NCI-H1694 treated with DMSO at 0.1 percent for 48 hours (cell line): ENCODE results near the gene GPR17.
A peak's percentile ranks its signal among the peaks of the same experiment; 100 is the strongest.

Source experiments
- DNase-seq: peaks from one replicate; lab custom pipeline; 2025; lab: John Stamatoyannopoulos, UW

Gene GPR17

GRCh38 chr2:127641846-127642507, 4.0 kb upstream of the GPR17 start:
- DNase-seq: no peak

GRCh38 chr2:127642706-127643438, 3.1 kb upstream of the GPR17 start:
- DNase-seq: no peak

- DNase-seq: no peak
These were observed 2.4 kb upstream of the GPR17 start for GRCh38 chr2:127643439-127644065.

- DNase-seq: no peak
These were observed 1.6 kb upstream of the GPR17 start for GRCh38 chr2:127644066-127645025.

DNA sequence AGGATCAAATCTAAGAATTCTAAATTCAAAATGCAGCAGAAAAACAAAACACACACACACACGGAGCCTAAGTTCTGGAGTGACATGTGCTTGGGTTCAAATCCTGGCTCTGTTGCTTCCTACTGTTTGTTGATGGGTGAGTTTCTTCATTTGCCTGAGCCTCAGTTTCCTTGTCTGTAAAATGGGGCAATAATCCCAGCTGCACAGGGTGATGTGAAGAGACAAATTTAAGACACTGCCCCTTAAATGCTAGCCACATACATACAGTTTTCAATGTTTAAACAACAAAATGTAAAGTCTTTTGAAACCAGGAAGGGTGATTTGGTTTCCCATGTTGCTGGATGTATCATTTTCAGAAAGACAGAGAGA, 943 bp upstream of the GPR17 start:
- no peak for DNase-seq

DNA sequence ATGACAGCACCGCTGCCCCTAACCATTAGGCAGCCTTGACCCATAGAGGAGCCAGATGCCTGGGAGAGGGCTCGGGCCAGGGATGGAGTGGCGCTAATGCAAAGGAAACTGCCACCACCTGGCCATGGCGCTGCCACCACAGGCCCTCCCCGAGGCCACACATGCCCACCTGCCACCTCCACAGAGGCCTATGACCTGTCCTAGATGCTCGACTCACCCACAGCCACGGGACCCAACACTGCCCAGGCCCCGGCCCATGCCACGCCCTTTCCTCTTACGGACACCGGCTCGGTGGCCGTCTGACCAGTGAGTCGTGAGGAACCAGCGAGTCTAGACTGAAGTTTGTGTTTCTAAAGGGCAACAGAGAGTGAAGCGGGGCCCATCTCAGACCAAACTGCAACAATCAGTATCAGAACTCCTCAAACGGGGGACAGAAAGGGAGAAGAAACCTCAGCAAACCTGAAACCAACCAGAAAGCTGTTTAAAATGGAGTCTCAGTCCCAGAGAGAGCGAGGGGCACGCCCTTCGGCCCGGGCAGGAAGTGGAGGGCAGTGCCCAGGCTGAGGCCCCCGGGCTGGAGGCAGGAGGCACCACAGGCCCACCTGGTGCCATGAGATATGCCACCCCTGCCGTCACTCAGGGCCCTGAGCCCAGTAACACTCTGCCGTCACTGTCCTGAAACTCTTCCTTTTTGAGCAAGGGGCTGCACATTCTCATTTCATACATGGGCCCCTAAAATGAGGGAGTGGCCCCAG, 711 bp downstream of the GPR17 start:
- no peak for DNase-seq

DNA sequence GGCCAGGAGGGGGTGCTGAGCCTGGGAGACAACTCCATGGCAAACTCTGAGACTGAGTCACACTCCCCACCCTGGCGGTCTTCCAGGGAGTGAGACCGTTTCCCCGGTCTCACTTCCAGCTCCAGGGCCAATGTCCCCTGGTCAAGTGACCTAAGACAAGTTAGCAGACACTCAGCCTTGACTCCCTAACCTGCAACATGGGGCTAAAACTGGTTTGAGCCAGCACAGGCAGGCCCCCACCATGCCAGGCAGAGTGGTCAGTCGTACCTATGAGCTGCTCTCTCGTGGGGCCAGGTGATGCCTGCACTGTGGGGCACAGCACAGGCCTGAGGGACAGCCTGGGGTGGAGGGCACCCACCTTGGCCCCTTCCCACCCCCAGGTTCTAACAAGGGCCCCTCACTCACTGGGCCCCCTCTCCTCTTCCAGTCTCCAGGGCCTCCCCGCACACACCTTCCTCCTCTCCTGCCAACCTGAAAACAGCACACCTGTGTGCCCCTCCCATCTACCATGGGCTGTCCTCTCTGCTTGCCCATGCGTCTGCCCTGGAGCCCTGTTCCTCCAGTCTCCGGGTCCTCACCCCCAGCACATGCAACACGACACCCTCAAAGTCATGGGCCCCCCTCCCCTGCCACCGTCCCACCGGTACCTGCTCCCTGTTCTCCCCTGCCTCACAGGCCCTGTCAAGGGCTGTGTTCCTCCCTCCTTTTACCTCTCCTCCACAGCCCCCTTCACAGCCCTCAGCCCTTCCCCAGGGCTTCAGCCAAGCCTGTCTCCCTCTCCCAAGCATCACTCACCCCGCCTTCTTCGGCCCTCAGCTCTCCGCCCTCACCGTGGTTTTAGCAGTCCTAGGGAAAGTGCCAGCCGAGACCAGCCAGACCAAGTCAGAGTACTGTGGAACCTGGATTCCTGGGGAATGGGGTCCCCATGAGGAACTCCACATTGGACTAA, 1.6 kb downstream of the GPR17 start:
- DNase-seq: no peak

DNA sequence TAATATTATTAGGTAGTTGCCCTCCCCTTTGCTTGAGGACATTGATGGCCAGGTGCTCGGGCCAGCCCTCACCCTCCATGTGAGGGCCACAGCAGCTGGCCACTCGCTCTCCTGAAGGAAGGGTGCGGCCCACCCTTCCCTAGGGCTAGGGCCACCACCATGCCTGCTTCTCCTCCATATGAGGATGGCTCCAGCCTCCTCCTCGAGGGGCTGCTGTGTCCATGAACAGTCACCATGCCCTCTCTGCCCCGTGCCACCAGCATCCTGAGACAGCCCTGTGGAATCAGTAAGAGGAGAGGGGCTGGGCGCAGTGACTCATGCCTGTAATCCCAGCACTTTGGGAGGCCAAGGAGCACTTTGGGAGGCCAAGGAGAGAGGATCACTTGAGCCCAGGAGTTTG, 2.4 kb downstream of the GPR17 start:
- no peak for DNase-seq

- peak; percentile 77 for DNase-seq
These were observed 3.2 kb downstream of the GPR17 start for GRCh38 chr2:127649100-127649611.

DNA sequence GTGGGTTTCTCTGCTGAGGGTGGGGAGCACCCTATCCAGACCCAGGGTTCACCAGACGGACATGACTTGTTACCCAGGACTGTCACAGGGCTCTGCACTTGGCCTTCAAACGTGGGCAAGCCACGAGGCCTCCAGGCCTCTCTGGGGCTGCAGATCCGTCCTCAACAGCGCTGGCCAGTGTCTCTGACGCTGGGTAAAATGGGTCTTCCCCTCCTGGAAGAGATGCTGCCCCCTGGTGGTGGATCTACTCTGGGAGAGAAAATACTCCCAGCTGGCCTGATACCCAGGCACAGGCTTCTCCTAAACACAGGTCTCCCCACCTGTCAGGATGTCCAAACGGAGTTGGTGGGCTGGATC, 3.7 kb downstream of the GPR17 start:
- DNase-seq: peak; percentile 72

DNA sequence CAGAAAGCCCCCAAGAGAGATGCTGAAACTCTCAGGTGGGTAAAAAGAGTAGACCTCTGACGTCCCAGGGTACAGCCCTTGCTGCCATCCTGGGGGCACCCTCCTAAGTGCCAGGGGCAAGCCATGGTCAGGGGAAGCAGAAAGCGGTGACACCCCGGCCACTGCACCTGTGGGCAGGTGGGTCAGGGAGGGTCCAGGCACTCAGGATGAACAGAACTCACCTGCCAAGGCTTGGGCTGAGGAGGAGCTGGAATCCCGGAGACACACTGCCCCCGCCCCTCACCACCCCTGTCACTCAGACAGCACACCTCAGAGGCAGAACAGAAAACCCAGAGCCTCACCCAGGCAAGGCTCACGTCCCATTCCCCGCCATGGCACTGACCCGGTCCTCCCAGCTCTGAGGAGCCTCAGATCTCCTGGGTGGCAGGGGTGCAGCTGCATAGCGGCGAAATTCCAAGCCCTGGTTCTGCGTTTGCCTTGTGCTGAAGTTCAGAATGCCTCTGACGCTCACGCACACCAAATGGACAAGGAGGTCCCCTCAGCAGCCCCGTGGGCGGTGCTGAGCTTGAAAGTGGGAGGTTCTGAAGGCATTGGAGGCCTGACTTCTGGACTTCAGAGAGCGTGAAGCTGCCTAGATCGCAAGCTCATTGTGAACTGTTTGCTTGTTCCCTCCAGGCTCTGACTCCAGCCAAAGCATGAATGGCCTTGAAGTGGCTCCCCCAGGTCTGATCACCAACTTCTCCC, 4.3 kb downstream of the GPR17 start:
- DNase-seq: no peak

DNA sequence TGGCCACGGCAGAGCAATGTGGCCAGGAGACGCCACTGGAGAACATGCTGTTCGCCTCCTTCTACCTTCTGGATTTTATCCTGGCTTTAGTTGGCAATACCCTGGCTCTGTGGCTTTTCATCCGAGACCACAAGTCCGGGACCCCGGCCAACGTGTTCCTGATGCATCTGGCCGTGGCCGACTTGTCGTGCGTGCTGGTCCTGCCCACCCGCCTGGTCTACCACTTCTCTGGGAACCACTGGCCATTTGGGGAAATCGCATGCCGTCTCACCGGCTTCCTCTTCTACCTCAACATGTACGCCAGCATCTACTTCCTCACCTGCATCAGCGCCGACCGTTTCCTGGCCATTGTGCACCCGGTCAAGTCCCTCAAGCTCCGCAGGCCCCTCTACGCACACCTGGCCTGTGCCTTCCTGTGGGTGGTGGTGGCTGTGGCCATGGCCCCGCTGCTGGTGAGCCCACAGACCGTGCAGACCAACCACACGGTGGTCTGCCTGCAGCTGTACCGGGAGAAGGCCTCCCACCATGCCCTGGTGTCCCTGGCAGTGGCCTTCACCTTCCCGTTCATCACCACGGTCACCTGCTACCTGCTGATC, 4.9 kb downstream of the GPR17 start:
- no peak for DNase-seq

- no peak for DNase-seq
These were observed 5.4 kb downstream of the GPR17 start for GRCh38 chr2:127651381-127651809.

GRCh38 chr2:127651971-127652550, 6.1 kb downstream of the GPR17 start:
- no peak for DNase-seq

DNA sequence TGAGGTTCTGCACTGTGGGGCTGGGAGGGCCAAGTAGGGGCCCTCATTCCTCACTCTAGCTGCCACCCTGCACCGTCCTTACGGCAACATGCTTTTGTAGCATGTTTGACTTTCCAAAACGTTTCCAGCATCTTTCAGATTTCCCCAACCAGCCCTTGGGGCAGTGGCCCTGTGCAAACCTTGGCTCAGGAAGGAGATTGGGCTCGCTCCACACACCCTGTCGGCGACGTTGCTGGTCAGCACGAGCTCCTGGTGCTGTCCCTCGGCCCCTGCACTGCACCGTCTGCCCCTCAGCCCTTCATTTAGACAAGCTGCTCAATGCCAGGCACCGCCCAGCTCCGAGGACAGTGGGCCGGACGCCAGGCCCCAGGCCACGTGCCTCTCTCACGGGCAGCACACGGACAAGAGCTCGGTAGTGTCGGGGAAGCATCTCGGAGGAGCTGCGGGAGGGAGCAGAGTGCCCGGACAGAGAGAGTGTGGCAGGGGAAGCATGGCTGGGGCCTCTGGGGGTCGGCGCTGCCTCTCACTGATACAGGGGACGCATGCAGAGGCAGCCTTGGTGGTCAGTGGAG, 6.9 kb downstream of the GPR17 start:
- DNase-seq: no peak

DNA sequence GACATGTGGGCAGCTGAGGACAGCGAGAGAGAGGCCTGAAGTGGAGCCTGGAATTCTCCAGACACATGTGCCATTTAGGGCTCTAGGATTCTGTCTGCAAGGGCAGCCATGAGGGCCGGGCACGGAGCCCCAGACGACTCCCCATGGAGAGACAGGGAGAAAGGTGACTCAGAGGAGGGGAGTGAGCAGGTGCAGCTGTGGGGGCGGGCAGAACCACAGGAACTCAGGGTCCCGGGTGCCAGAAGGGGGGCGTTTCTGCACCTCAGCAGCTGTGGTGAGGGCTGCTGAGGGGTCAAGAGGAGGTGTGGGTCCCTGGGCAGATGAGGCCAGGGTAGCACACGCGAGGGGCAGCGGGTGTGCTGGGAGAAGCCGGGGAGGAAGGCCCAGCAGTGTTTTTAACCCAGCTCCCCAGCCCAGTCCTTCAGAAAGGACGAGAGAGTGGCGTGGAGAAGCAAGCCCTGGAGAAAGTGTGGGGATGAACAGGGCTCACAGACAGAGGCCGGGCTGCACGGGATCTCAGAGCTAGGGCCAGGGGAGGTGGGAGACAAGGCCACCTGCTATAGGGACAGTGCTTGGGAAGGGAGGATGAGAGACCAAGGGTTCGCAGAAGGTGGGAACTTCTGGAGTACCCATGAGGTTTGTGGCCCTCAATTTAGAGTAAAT, 7.6 kb downstream of the GPR17 start:
- no peak for DNase-seq

- no peak for DNase-seq
These were observed 8.3 kb downstream of the GPR17 start for GRCh38 chr2:127654084-127654837.
